Stimulated activated CD4-positive, alpha-beta T cell treated with anti-CD3 and anti-CD28 coated beads, Interleukin-15, amount 100 ng/mL, for 48 hours (primary cell): Measurements from ENCODE around the gene NFIA.

ENCODE experiments used
- DNase-seq, 2 donors: peaks; one replicate each; pipeline ENCODE4 v3.0.0-alpha.2; 2020; ENCODE audit warnings: low read depth in 2 of 2

Gene NFIA

DNA sequence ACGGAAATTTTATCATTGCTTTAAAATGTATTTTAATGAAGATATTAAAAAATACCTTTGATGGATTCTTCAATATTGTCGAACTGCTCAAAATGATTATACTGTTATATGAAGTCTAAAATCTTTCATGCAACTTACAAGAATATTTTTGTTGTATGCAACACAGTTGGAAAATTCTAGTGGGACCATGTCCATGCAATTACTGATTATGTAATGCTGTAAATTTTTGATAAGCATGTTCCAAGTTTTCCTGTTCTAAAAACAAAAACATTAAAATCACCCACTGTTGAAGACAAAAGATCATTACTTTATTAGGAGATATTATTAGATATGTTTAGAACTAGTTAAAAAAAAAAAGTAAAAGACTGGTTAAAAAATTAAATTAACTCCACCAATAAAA lies 132.8 kb downstream of the NFIA start:
- no peak for DNase-seq

DNA sequence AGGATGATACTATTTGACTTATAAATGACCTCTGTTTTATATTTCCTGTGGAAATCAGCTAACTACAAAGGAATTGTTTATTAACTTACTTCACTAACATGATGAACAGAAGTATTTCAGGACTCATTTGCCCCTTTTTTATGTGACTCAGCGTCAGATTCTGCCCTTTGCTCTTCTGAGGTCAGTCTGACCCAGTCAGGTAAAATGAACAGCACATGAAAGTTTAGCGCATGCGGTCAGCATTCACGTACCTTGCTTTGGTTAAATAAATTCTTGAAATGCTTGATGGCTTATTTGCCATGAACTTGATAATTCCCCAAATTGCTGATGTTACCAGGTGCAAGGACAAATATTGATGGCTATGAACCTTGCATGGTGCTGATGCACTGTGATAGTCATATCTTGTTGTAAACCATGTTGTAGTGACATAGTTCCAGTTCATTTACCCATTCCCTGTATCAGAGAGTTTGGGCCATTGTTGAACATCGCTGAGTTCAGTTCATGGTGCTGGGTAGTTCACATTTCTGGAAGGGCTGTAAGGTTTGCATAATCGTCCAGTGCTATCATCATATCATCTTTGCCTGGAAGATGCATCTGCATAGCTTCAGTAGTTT lies 133.4 kb downstream of the NFIA start:
- DNase-seq, result no peak

GRCh38 chr1:61220536-61220935 lies 138.2 kb downstream of the NFIA start:
- DNase-seq, result no peak

GRCh38 chr1:61221642-61222041 lies 139.3 kb downstream of the NFIA start:
- no peak for DNase-seq

GRCh38 chr1:61222240-61222639 lies 139.9 kb downstream of the NFIA start:
- no peak for DNase-seq

GRCh38 chr1:61223140-61223539 lies 140.8 kb downstream of the NFIA start:
- DNase-seq, result no peak

GRCh38 chr1:61224609-61225008 lies 142.2 kb downstream of the NFIA start:
- DNase-seq, result no peak

- no peak for DNase-seq
These were observed 143.1 kb downstream of the NFIA start for GRCh38 chr1:61225478-61225877.

DNA sequence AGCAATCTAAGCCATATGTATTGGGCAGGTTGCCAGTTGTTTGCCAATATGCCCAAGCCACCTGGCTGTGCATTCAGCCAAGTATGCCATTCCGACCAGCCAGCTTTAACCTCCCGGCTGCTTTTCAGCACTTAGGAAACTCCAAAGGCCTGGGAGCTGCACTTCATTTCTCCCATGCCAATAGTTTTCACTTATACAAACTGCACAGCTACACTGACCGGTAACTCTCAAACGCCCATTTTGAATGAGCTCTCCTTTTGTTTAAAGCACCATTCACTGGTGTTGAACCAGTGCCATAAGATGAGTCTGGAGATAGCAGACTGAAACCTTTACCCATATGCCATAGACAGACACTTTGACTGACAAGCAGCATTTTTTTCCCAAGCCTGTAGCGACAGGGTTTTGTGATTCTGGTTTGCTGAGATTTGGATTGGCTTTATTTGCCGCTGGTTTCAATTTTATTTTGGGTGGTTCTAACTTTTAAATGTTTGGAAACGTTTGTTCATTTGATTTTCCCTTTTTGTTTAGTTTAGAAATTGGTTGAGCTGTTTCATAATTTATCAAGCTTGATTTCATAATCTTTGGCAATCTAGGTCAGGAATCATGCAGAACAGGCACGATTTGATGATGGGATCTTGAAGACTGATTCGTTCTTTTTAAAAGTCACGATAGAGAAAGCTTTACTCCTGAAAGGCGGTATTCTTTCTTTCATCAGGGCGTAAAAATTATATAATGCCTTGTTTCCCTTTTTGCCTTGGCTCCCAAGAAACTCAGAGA lies 144.6 kb downstream of the NFIA start:
- no peak for DNase-seq

DNA sequence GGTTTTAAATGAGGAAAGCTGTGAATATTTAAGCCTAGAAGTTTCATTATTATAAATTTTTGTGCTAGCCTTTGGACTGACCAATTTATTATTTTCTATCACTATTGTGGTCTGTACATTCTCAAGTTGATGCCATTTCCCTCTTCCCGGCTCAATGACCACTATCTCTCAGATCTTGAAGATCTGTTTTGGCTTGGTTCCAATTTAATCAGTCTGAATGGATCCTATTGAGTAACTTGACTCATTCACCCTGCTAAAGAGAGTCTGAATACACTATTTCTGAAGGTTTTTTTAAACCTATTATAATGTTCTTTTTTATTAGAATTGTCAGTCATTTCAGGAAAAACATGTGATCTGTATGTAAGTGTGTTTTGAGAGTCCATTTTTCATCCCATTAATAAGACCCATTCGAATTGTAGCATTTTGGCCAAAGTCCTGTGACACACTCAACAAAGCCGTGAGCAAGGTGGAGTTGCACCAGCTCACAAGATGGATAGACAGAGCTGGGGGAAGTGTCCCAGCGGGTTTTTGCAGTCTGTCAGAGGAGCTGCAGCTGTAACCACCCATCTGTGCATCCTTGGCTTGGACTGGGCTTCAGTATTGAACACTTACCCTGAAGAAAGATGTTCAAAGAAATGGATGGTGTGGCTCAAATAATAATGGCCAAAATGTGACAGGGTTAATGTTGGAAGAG lies 145.6 kb downstream of the NFIA start:
- DNase-seq, result no peak

DNA sequence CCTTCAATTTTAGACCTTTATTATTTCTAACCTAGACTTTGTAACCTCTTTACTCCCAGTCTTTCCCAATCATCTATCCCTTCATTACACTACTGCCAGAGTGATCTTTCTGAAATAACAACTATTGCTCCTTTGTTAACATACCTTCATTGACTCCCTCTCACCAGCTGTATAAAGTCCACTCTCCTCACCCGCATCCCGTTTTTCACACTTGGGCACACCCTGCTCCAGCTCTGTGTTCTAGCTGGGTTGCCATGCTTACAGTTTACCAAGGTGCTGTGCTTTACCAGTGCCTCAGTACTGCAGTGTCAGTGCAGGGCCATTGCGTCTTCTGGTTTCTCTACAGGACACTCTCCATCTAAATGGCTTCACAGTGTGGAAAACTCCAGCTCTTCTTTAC lies 148.2 kb downstream of the NFIA start:
- no peak for DNase-seq

DNA sequence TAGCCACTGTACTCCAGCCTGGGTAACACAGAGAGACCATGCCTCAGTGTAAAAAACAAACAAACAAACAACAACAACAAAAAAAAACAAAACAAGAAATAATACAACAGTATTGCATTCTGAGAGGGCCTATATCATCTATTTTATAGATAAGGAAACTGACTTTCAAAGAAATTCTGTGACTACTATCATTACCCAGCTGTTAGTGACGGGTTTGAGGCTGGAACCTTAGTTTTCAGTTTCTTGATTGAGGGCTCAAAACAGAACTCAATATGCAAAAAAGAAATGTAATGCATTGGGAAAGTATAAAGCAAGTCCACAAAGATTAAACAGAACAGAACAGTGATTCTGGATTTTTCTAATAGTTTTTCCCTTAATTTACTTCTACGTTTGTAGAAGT lies 149.4 kb downstream of the NFIA start:
- no peak for DNase-seq

DNA sequence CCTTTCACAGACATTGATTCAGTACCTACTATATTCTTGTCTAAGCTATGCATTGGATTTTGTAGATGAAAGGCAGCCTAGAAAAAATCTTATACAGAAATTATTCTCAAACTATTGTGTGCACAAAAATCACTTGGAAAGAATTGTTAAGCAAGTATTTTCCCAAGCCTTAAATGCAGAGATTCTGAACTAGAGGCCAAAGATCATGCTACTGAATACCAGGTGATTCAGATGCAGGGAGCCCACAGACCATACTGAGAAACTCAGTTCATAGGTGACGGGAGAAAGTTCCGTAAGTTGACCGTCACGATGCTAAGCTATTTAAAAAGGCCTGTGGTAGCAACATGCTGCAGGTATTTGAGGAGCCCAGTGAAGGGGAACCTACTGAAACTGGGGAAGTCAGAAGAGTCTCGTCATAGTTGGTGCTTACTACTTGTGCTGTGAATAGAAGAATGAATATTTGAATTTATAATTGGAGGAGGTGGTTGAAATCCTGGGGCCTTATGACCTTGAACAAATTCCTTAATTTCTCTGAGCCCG lies 150.8 kb downstream of the NFIA start:
- no peak for DNase-seq

GRCh38 chr1:61234587-61234919 lies 152.2 kb downstream of the NFIA start:
- DNase-seq, result no peak

GRCh38 chr1:61237147-61237546 lies 154.8 kb downstream of the NFIA start:
- no peak for DNase-seq

DNA sequence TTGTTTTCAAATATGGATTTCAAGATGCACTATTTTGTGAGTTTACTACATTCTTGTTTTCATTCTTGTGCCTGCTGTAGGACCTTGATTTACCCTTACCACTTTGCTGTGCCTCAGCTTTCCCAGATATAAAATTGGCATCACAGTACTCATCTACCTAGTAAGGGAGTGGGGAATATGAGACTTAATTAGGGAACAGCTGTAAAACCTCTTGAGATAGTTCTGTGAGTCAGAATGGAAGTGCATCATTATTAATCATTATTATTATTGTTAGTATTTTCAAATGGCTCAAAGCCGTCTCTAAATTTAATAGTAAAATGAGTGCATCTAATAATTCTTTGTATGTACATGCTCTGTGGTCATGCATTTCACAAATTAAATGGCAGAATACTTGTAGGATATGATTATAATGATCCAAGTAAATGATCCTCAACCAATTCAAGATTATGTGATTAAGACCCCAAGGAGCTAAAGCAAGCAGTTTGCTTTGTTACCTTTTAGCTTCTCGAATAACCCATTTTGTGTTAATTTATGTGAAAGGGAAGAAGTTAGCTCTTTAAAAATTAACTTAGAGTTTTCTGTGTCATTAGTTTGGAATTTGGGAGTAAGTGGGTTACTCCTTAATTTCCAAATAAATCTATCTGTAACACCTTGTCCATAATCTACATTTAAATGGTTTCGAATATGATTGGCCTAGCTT lies 155.4 kb downstream of the NFIA start:
- no peak for DNase-seq

DNA sequence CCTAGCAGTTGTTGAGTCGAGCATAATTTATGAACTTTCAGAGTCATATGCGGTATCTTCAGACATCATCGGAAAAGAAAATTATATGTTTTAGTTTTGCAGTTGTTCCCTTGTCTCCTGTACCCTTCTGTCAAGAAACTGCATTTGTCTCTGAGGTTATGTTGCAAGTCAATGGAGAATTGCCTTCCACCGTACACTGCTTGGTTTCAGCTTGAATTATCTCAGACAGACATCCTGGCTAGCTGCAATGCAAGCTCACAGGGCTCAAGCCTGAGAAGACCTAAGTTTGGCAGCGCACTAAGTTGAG lies 156.0 kb downstream of the NFIA start:
- DNase-seq, result no peak

DNA sequence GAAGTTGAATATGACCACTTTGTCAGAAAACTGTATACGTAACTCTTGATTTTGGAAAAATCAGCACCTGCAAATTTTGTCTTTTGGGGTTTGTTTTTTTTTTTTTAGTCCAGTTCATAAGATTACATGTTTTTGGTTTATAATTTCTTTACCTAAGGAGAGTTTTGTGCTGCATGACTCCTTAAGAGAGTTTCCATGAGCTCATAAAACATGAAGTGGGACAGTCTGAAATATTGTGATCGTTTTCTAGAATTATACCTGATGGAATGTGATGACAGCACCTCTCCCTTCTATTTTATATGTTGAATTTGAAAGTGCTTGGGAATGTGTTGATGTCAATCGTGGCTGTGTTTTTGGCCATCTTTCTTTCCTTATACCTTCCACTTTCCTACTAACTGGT lies 158.5 kb downstream of the NFIA start:
- DNase-seq, result no peak

GRCh38 chr1:61241411-61241838 lies 159.1 kb downstream of the NFIA start:
- no peak for DNase-seq

GRCh38 chr1:61241973-61242381 lies 159.6 kb downstream of the NFIA start:
- DNase-seq, result no peak

DNA sequence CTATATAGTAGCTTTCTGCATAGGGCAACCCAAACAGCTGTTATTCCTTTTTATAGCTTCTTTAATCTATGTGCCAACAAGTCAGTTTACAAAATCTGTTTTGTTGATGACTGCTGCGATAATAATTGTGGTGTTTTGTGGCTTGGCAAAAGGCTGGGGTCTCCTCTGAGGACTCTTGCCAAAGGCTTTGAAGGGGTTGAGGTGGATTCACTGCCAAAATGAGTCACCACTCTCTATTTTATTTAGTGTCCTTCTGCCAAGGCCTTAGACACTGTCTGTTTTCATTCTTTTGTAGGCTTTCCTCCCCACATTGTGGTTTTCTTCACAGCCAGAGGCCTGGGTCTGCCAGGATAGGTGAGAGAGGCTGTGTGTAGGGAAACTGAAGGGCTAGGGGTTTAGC lies 161.8 kb downstream of the NFIA start:
- DNase-seq, result no peak

GRCh38 chr1:61245696-61246400 lies 163.5 kb downstream of the NFIA start:
- DNase-seq, result no peak
